ENCODE measurements around the gene TAS1R2. TPM values are rescaled to one million over a fixed set of nuclear protein-coding genes. Genes with fewer than 3 reads are reported as not detected.

TAS1R2 gene
- total and polyA plus RNA-seq, 2 of the 4 experiments (the other 2 are of a cell fraction) = not detected

DNA sequence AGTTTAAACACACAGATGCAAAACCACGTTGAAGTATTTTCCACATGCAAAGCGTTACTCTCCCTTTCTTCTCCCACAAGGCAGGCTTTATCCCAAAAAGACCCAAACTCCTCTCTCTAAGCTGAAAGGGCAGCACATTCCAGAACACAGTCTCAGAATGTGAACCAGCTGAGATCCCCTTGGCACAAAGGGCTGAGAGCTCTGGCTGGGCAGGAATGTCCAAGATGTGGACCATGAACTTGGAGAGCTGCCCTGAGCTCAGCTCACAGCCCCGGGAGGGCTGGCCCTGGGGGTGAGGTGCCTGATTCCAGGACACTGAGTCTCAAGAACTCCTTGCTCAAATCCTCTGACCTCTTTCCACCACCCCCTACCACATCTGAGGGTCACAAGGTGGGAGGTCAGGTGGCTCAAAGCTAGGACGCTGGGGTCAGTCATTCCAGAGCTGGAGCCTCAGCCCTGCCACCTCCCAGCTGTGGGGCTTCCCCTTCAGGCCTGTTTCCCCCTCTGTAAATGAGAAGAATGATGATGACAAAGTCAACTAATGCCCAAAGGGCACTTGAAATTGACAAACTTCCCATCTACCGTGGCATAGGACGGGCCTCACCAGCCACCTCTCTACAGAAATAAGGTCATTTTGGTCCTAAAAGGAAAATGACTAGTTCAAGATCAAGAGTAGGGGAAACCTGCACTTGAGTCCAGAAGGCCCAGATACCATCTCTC lies 31.4 kb upstream of the TAS1R2 start:
- Histone ChIP-seq H3K14ac (replicated peaks; ENCODE audit: low read depth, low read length) (no peak overlapping the region), H2BK5ac (ENCODE audit: low read depth, low read length, poor library complexity, severe bottlenecking) (no peak overlapping the region), H2BK20ac (ENCODE audit: low read depth, low read length) (no peak overlapping the region), H3K23ac (ENCODE audit: low read depth, low read length) (peak overlapping the region; percentile 71; the same call in 1 of the 2 replicates), H3K4ac (ENCODE audit: low read depth, low read length) (no peak overlapping the region), H3K56ac (ENCODE audit: extremely low read depth, insufficient read depth, low read length) (no peak overlapping the region), H2AFZ (replicated peaks; ENCODE audit: low read length, poor library complexity) (no peak overlapping the region), H2BK120ac (ENCODE audit: low read depth, low read length) (no peak overlapping the region), H4K5ac (ENCODE audit: low read depth, low read length) (no peak overlapping the region), H3K18ac (ENCODE audit: low read depth, low read length) (no peak overlapping the region), H2BK15ac (ENCODE audit: low read depth, low read length) (no peak overlapping the region), H2AK9ac (replicated peaks; ENCODE audit: low read depth, low read length, poor library complexity) (peak overlapping the region; percentile 58), H4K20me1 (ENCODE audit: insufficient read depth, low read length) (0 out of 2 replicates have a peak, but pooled peaks cover 3% of the 10 kb centered on the region), H3K4me2 (ENCODE audit: low read depth, low read length) (no peak overlapping the region), H3K4me1 (ENCODE audit: control insufficient read depth, insufficient read depth, low read length) (peaks cover 8% of the 10 kb centered on the region), H2AK5ac (ENCODE audit: low read depth, low read length) (no peak overlapping the region), H3K9me1 (ENCODE audit: insufficient read depth, low read length) (peaks cover 11% of the 10 kb centered on the region), H3K27me3 (ENCODE audit: control insufficient read depth, insufficient read depth, low read length) (no peaks in the 10 kb centered on the region), H4K91ac (ENCODE audit: insufficient read depth, low read depth, low read length) (no peak overlapping the region), H4K8ac (ENCODE audit: low read depth in 2 of 2, low read length in 2 of 2) (no peak overlapping the region), H3K4me3 (ENCODE audit: insufficient read depth, low read depth, low read length) (no peak overlapping the region), H3K27ac (ENCODE audit: insufficient read depth, low read length) (no peak overlapping the region), H3K9ac (ENCODE audit: low read depth, low read length) (no peak overlapping the region), H3K36me3 (ENCODE audit: control insufficient read depth, insufficient read depth, low read length) (peaks cover 3% of the 10 kb centered on the region), H3K79me1 (ENCODE audit: low read depth in 1 of 2, low read length in 2 of 2) (peaks cover 4 to 13% of the 10 kb centered on the region in 2 experiments; a peak in 2 of 4 replicates), H3K9me3 (ENCODE audit: control insufficient read depth, insufficient read depth, low read length) (no peaks in the 10 kb centered on the region)
- TF ChIP-seq RAD21 (IDR thresholded peaks at IDR 0.05; ENCODE audit: low read length) = no peak
- TF ChIP-seq MXI1 (IDR thresholded peaks at IDR 0.05; ENCODE audit: borderline replicate concordance, low read depth, low read length) = no peak
- no peak for TF ChIP-seq CEBPB (IDR thresholded peaks at IDR 0.05; ENCODE audit: low read depth, low read length)
- no peak for TF ChIP-seq FOS (IDR thresholded peaks at IDR 0.05; ENCODE audit: low read depth, low read length)
- TF ChIP-seq, protein P1, sequence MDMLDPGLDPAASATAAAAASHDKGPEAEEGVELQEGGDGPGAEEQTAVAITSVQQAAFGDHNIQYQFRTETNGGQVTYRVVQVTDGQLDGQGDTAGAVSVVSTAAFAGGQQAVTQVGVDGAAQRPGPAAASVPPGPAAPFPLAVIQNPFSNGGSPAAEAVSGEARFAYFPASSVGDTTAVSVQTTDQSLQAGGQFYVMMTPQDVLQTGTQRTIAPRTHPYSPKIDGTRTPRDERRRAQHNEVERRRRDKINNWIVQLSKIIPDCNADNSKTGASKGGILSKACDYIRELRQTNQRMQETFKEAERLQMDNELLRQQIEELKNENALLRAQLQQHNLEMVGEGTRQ (IDR thresholded peaks at IDR 0.05; ENCODE audit: low read depth, low read length) = no peak
- no peak for TF ChIP-seq ELK1 (IDR thresholded peaks at IDR 0.05; ENCODE audit: borderline replicate concordance, low read depth, low read length)
- no peak for TF ChIP-seq MAZ (IDR thresholded peaks at IDR 0.05; ENCODE audit: borderline replicate concordance, low read depth, low read length)
- TF ChIP-seq BHLHE40 (IDR thresholded peaks at IDR 0.05; ENCODE audit: low read depth, low read length) = no peak
- TF ChIP-seq NFE2L2 (IDR thresholded peaks at IDR 0.05; ENCODE audit: low read depth, low read length) = no peak
- no peak for TF ChIP-seq RFX5 (IDR thresholded peaks at IDR 0.05; ENCODE audit: low read depth, low read length)
- TF ChIP-seq CHD1 (IDR thresholded peaks at IDR 0.05; ENCODE audit: low read depth, low read length) = no peak
- TF ChIP-seq CTCF (conservative IDR thresholded peaks at IDR 0.05; ENCODE audit: low read depth, low read length) = no peak
- no peak for TF ChIP-seq MAFK (IDR thresholded peaks at IDR 0.05; ENCODE audit: low read depth, low read length)
- no peak for TF ChIP-seq SMC3 (IDR thresholded peaks at IDR 0.05; ENCODE audit: low read depth, low read length)
- TF ChIP-seq RCOR1 (IDR thresholded peaks at IDR 0.05; ENCODE audit: insufficient replicate concordance, low read length) = no peak
- no peak for TF ChIP-seq POLR2A (IDR thresholded peaks at IDR 0.05; ENCODE audit: low read depth, low read length)
- in situ Hi-C loops (cut with MboI; ENCODE audit: low sequenced_read_pairs) = no loop called here
- dilution Hi-C loops (cut with HindIII; ENCODE audit: low sequenced_read_pairs, unreplicated experiment) = no loop called here
- ChIA-PET POLR2A (ENCODE audit: unreplicated experiment) (no interaction called here), CTCF (no interaction called here)
- intact Hi-C loops (cut with micrococcal nuclease) = no loop called here
- ATAC-seq (ENCODE audit: low read depth) (peak; percentile 78), DNase-seq (peak; percentile 19)
- WGBS, 2 experiments (ENCODE audit: extremely low coverage in 2 of 2, insufficient read length in 1 of 2) = no CpG with 5 or more reads among the region's 6 CpGs
- BruUV-seq (replicated peaks) = no TSS peak
